ENCODE data around the gene KCMF1.

Gene KCMF1

DNA sequence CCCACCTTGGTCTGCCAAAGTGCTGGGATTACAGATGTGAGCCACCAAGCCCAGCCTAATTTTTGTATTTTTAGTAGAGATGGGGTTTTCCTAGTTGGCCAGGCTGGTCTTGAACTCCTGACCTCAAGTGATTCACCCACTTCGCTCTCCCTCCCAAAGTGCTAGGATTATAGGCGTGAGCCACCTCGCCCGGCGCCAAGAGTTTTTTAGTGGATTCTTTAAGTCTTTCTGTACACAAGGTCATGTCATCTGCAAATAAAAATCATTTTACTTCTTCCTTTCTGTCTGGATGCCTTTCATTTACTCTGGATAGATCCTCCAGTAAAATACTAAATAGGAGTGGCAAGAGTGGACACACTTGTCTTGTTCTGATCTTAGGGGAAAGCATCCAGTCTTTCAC is 61.7 kb downstream of the KCMF1 start:
- peak; percentile 32 for DNase-seq

DNA sequence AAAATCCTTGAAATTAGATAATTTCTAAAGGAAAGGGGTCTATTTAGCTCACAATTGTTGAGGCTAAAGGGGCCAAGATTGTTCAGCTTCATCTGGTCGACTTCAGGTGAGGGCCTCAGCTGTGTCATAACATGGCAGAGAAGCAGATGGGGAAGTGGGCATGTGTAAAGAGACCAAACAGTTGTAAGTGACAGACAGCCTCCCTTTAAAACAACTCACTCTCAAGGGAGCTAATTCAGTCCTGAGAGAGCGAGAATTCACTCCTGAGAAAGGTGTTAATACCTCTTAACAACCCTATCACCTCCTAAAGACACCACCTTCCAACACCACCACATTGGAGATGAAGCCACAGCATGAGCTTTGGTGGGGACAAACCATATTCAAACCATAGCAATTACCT is 62.4 kb downstream of the KCMF1 start:
- DNase-seq = no peak

DNA sequence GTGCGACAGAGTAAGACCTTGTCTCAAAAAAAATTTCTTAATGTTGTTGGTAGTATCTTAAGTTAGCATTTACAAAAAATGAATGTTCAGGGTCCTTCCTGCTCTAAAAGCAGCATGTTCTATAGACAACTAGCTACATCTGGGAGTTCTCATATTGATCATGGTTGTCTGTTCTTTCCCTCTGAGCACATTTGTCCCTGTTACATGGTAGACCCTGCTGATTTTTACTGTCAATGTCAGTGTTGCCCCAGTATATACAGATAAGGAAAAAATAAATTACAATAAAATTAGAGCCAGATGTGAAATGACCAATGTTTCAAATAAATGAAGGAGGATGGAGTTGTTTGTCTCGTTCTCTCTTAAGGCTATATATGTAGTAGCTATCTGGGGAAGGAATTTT is 63.2 kb downstream of the KCMF1 start:
- DNase-seq = no peak

DNA sequence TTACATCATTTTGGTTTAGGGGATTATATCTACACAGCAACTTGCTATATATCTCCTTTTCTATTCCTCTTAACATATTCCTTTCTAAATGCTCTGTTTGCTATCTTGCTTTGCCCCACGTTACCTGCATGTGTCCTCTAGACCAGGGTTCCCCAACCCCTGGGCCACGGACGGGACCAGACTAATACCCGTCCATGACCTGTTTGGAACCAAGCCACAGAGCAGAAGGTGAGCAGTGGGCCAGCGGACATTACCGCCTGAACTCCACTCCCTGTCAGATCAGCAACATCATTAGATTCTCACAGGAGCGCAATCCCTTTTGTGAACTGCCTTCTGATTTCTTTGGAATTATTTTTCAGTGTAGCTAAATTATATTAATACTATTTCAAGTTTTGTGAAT is 66.7 kb downstream of the KCMF1 start:
- no peak for DNase-seq

DNA sequence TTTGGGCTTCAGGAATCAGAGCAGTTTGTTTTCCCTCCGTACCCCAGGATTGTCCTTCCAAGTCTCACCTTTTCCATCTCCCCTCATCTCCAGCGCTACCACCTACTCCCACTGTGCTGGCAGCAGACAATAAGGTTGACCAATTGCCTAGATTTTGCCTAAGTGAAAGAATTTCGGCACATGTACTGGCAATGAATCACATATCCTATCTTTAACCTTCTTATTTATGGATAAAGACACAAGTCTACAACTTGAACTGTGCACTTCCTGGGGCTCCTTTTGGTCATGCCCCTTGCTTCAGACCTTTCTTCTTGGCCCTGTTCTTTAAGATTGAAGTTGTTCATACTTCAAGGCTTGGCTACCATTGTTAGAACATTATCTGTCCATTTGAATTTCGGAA is 71.4 kb downstream of the KCMF1 start:
- peak; percentile 29 for DNase-seq

DNA sequence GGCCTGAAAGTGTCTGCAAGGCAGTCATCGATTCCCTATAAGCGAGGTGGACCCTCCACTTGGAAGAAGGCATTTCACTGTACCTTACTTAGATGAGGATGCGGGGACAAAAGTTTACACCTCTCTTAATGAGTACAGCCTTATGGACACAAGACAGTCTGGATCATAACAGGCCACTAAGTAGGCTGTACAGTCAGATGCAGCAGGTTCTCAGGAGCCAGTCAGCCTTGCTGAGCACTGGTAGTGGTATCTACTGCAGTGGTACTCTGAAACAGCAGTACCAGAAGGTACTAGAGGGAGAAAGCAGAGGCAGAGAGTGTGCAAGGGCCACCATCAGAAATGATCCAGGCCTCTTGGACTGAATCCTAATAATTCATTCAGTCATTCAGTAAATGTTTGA is 77.6 kb downstream of the KCMF1 start:
- no peak for DNase-seq

DNA sequence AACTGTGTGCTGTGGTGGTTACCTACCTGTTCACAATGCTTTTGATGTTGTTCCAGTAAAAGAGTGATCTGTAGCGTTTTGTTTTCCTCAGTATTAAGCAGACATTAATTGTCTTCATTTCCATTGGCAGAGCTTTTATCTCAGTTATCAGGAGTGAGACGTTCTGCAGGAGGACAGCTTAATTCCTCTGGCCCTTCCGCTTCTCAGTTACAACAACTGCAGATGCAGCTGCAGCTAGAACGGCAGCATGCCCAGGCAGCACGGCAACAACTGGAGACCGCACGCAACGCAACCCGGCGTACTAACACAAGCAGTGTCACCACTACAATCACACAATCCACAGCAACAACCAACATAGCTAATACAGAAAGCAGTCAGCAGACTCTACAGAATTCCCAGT is 78.3 kb downstream of the KCMF1 start:
- DNase-seq = no peak

DNA sequence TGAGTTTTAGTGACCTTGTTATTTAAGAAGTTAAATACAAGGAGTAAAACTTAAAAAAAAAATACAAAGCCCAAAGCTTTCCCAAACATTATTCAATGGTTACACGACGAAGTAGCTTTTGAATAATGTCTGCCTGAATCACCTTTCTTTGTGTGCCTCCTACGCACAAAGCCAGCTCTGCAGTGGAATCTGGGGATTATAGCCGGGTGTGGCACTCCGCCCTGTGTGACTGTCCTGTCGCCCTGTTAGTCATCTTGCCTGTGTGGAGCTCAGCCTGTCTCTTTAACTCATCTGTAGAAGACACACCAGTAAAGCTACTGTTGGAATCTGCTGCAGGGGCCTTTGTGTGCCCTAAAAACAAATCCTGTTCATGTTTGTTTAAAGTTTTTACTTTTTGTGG is 82.8 kb downstream of the KCMF1 start:
- DNase-seq = no peak

DNA sequence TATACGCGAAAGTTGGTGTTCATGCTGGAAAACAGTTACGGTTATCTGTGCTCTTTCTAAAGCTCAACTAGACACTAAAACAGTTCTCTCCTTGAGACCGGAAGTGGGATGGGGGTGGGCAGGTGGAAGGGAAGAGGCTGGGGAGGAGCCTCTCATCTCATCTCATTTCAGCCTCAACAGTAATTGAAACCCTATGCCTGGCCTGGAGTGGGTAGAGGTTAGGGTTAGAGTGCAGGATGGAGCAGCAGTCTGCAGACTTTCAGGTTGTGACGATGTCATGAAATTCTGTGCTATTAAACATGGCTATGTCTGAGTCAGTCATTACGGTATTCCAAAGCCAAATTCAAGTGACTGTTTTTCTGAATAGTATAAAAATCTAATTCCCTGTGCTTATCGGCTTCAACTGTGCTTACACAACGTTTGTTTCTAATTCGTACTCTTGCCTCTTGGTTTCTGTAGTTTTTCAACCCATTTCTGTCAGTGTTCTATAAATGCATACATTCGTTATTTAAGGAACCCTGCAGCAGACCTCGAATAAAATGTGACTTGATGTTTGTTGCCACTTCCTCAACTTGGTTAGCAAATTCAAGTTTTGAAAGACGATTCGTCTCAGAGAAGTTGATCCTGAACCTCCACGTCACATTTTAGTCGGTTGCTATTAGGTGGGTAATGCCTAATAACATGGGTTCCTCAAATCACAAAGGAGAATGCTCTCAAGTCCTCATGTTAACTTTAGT is 86.4 kb downstream of the KCMF1 start:
- DNase-seq = peak; percentile 22

DNA sequence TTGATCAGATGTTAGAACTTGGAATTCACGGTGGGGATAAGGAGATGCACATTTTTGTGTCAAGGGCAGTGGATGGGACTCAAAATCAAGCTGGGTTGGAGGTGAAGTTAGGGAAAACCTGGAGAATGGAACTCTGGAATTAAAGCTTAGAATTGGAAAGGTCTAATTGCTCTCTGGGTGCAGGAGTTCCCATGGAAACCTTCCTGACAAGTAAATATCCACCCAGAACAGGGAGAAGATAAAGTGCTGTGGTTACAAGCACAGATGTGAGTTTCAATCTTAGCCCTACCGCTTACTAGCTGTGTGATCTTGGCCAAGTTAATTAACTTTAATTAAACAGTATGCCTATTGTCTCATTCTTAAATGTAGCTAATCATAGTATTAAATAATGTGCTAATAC is 90.9 kb downstream of the KCMF1 start:
- no peak for DNase-seq

DNA sequence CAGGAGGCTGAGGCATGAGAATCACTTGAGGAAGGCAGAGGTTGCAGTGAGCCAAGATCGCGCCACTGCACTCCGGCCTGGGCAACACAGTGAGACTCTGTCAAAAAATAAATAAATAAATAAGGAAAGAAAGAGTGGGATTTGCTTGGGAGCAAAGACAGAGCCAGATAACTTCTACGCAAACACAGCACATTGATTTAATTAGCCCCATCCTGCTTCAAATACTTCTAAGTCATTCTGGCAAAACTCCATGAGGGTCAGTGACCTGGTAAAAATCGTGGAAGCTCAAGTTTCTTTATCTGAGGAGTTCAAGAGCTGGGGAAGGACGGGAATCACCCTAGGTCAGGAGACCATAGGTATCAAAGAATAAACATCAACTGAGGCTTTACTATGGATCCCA is 91.6 kb downstream of the KCMF1 start:
- DNase-seq = no peak

DNA sequence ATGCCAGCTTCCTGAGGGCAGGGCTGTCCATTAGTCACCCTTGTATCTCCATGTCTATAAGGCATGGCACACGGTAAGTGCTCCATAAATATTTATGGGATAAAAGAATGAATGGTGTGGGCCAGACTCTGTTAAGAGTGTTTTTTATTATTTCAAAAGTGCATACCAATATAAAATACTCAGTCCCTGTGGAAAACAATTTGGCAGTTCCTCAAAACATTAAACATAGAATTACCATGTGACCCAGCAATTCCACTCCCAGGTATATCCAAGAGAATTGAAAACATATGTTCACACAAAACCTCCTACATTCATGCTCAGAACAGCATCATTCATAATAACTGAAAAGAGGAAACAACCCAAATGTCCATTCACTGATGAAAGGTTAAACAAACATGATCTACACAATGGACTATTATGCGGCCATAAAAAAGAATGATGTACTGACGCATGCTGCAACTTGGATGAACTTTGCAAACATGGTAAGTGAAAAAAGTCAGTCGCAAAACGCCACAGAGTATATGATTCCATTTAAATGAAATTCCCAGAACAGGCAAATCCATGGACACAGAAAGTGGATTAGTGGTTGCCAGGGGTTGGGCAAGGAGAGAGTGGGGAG is 93.1 kb downstream of the KCMF1 start:
- DNase-seq = no peak

DNA sequence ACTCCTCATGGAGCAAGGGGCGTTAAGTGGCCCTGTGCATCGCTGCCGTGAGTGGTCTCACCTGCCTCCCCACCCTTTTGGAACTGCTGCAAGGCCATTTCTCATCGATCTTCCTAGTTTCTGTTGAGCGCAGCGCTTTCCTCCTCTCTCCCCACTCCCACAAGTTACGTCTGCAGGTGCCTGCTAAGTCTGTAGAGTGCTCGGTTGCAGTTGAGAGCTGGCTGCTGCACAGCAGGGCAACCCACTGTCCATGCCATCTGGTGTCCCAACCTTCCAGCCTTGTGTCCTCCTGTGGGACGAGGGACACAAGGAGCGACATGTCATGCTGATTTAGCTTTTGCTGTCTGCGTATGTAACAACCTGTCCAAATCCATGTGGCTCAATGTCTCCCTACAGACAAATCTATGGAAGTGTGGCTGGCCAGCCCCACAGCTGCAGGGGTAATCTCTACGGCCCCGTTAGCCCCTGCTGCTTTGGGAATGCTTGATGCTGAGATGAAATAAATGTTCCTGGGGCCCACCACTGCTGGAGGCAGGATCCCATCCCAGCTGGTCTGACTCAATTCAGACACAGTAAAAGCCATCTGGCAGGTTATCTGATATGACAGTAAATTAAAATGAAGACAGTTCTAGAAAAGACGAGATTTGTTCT is 94.1 kb downstream of the KCMF1 start:
- DNase-seq = no peak

DNA sequence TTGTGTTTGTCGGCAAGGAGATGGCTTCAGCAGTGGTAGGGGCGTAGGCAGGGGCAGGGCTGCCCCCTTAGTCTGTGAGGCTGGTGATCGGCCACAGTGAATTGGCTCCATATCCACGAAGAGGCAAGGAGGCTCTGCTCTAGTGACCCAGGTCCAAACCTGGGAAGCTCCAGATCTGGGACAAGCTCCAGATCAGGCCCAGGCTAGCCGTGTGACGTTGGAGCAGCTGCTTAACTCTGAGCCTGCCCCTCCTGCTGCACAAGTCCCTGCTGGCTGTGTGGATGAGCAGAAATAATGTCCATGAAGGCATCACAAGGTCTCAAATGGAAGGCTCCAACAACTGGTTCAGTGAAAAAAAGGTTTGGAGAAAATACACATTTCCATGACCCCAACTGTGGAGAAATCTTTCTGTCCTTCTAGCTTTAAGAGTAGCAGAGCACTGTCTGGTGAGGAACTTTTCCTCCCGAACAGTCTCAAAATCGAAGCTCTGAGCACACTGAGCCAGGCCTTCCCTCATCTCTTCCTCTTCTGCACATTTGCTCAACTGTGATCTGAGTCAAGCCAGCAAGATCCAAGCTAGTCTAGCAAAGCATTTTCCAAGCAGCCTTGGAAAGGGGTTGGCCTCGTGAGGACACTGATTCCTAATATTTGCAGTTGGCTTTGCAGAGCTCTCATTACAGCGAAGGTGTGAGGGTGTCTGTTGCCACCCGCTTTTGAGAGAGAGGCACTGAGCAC is 95.2 kb downstream of the KCMF1 start:
- DNase-seq = no peak

DNA sequence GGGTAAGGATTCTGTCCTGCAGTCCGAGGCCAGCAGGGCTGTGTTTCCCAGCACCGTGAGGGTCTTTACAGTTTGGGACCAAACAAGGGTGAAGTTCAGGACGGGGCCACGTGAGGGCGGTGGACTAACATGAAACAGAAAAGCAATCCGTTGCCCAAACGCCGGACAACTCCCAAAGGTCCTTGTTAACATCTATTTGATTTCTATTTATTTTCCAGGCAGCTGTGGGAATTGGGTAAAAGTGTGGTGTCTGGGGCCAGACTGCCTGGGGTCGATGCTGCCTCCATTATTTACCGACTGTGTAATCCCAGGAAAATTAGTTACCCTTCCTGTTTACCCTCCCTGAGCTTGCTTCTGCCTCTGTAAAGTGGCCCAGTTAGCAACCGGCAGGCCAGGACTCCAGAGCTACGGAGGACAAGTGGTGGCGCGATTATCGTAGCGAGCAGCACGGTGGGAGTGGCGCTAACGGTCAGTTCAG is 96.0 kb downstream of the KCMF1 start:
- DNase-seq = peak; percentile 68

DNA sequence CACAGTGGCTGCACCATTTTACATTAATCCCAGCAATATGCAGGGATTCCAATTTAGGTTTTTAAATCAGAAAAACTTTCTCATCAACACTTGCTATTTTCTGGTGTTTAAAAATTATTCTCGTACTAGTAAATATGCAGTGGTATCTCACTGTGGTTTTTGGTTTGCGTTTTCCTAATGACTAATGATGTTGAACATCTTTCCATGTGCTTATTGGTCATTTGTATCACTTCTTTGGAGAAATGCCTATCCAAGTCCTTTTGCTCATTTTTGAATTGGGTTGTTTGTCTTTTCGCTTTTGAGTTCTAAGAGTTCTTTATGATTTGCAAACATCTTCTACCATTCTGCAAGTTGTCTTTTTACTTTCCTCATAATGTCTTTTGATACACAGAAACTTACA is 100.1 kb downstream of the KCMF1 start:
- peak; percentile 37 for DNase-seq

DNA sequence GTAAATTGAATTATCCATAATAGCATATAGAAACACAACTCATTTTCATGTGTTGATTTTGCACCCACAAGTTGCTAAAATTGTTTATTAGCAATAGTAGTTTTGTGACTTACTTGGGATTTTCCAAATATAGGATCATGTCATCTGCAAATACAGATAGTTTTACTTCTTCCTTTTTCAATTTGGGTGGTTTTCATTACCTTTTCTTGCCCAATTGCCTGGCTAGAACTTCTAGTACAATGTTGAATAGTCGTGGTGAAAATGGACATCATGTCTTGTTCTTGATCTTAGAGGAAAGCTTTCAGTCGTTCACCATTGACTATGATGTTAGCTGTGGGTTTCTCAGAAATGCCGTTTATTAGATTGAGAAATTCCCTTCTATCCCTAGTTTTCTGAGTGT is 102.1 kb downstream of the KCMF1 start:
- DNase-seq = no peak

DNA sequence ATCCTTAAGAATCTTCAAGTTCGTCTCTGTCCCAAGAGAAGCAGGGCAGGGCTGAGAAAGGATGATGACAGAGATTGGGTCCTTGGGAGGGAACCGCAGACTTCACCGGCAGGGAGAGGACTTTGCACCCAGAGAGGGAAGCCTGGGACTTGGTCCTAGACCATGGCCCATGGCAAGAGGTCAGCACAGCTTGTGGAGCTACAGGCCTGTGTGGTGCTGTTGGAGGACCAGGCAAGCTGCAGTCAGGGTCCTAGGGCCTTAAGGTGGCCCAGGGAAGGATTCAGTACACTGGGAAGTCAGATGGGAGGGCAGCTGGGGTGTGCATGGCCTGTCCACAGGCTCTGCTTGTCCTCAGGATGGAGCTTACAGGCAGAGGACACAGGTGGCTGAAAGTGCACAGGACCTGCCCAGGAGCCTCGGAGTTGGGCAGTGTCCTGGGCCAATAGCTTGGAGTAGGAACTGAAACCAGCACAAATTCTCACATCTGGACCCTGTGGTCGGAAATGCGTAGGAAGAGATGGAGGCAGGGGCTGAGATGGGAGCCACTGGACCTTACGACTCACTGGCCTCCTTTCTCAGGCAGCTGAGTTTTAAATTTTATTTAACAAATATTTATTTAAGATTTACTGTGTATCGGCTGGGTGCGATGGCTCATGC is 105.8 kb downstream of the KCMF1 start:
- no peak for DNase-seq

DNA sequence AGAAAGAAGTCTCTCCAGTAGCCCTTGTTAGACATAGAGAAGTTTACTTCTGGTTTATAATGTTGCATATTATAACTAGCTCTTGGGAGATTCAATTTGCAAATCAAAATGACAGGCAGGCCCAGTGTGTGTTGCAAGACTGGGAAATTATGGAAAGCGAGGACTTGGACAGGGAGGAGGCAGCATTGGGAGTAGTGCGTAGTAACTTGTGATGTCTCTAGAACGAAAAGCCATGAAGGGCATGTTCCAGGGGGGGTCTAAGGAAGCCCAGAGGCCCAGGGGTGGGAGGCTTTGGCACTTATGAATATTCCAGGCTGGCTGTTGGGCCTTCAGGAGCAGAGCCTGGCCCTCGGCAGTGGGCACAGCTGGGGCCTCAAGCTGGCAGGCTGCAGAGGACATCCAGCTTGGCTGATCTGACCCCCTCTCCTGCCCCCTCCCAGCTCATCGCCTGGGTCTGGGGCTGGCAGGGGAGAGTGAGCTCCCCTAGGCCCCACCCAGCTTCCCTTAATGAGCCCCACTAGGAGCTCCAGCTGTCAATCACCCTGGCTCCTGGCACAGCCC is 107.0 kb downstream of the KCMF1 start:
- no peak for DNase-seq

DNA sequence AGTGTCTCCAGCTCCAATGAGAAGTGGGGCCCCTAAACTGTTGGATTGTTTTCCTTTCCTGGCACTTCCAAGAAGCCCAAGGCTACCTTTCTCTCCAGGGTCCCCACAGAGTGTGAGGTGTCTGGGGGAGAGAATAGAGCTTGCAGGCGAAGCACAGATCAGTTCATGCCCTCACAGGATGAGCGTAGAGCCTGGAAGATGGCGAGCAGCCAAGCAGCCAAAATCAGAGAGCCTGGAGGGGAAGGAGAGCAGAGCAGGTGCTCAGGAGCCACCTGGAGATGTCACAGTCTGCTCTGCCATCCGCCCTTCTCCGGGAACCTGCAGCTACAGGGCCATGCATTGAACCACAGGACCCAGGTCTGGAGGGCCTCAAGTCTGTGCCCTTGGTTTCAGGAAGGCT is 107.6 kb downstream of the KCMF1 start:
- no peak for DNase-seq

DNA sequence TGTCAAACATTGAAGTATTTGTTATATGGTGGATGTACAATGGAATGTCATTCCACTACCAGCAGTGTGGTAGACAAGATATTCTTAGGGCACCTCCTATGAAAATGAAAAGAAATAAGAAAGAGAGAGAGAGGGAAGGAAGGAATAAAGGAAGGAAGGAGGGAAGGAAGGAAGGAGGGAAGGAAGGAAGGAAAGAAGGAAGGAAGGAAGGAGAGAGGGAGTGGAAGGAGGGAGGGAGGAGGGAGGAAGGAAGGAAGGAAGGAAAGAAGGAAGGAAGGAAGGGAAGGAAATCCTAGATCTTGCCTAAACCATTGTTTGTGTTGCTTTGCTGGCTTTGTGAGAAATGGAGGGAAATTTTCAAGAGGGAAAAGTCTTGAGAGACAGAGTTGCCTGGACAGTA is 112.1 kb downstream of the KCMF1 start:
- no peak for DNase-seq

DNA sequence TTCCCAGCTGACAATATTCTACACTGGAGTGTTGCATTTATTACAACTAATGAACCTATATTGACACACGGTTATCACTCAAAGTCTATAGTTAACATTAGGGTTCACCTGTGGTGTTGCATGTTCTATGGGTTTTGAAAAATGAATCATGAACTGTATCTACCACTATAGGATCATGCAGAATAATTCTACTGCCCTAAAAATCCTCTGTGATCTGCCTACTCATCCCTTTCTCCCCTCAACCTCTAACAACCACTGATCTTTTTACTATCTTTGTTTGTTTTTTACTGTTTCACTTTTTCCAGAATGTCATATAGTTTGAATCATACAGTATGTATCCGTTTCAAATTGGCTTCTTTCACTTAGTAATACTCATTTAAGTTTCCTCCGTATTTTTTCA is 114.6 kb downstream of the KCMF1 start:
- DNase-seq = no peak

DNA sequence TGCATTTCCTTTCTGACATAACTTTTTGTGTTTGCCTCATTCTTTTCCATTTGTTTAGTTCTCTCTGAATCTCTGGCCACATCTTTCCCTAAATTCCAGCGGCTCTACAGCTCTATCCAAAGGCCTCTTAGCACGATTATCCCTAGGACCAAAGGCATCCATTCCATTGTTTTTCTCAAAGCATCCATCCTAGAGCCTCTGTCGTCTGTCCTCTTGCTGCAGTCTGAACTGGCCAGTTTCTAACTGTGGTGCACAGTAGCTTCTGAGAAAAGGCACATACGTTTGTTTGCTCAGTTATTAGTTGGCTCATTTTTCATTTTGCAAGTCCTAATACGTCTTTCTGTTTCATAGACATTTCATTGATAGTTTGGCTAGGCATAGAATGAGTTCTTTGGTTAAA is 116.6 kb downstream of the KCMF1 start:
- DNase-seq = no peak

Measured in HCEC 1CT (cell line).